Stomach (tissue), 9 donors: ENCODE results near the gene DHCR24. TPM values are rescaled to one million over a fixed set of nuclear protein-coding genes. Genes with fewer than 3 reads are reported as not detected.

ENCODE experiments used
- DNase-seq, 2 donors: peaks; one replicate each; pipeline versions ENCODE4 v3.0.0 to v3.0.0-alpha.2; 2013 to 2019
- H3K27ac ChIP-seq, 5 donors: fragments of 200-600 bp in 4 of 5; sonication (generic) in 4 of 5; one replicate each; pipeline ENCODE4 v1.5.1; 2013 to 2019; ENCODE audit warnings: mild to moderate bottlenecking in 1 of 5, moderate library complexity in 1 of 5
- H3K27me3 ChIP-seq, 3 donors: fragments of 200-600 bp; sonication (generic); one replicate each; pipeline ENCODE4 v1.5.1; 2017 to 2019; ENCODE audit warnings: mixed run types in 1 of 3
- H3K36me3 ChIP-seq, 4 donors: fragments of 200-600 bp; sonication (generic); 1 replicate in 3 of 4; 2 replicates in 1 of 4; pipeline ENCODE4 v1.5.1; 2016 to 2019
- H3K4me1 ChIP-seq, 4 donors: fragments of 200-600 bp; sonication (generic); one replicate each; pipeline ENCODE4 v1.5.1; 2016 to 2019
- H3K4me3 ChIP-seq, 4 donors: fragments of 200-600 bp; sonication (generic) in 3 of 4; one replicate each; pipeline ENCODE4 v1.5.1; 2016 to 2019; ENCODE audit warnings: mild to moderate bottlenecking in 1 of 4
- H3K9me3 ChIP-seq, 4 donors: fragments of 200-600 bp; sonication (generic); one replicate each; pipeline ENCODE4 v1.5.1; 2016 to 2019
- CTCF ChIP-seq, 7 experiments: fragments of 450-650 bp in 4 of 7; fragments of 200-600 bp in 3 of 7; sonication (generic) in 3 of 7; IDR thresholded peaks; one replicate each; pipeline ENCODE4 v1.5.1; 2016 to 2019; ENCODE audit warnings: antibody characterized with exemption in 7 of 7, control low read depth in 2 of 7, mild to moderate bottlenecking in 1 of 7
- EP300 ChIP-seq: sonication (generic); formaldehyde crosslinking; IDR thresholded peaks from one replicate; pipeline ENCODE4 v1.6.1; 2017; ENCODE audit warnings: antibody characterized with exemption
- POLR2A ChIP-seq, 4 donors: fragments of 450-650 bp; IDR thresholded peaks; one replicate each; pipeline ENCODE4 v1.6.1; 2016; ENCODE audit warnings: antibody characterized with exemption in 4 of 4, control low read depth in 2 of 4, mild to moderate bottlenecking in 1 of 4, moderate library complexity in 1 of 4
- POLR2AphosphoS5 ChIP-seq, 3 donors: sonication (generic); formaldehyde crosslinking; IDR thresholded peaks; one replicate each; pipeline ENCODE4 v1.6.1; 2016; ENCODE audit warnings: antibody characterized with exemption in 3 of 3
- WGBS, 5 donors: extraction: QIAGEN DNeasy Blood & Tissue Kit in 3 of 5; methylation state at CpG; one replicate each; pipeline versions ENCODE4 v1.1.5 to v1.1.7; 2013 to 2018; 5-methylcytosine and 5-hydroxymethylcytosine counted together
- intact Hi-C: fragments of 100-400 bp; cut with DNase I; formaldehyde crosslinking; loops from one replicate; pipeline ENCODE4 v1.15.1; 2023; ENCODE audit warnings: low total_unique reads
- polyA plus RNA-seq, 3 donors: library from polyadenylated mRNA; stranded (reverse); fragments of 200-250 nt; gene quantifications; one replicate each; pipeline ENCODE4 v1.2.3, GENCODE V29; 2013
- total RNA-seq, 5 donors: library from RNA; depleted of rRNA; stranded (reverse); fragments of >200 nt; gene quantifications; one replicate each; pipeline versions ENCODE4 v1.1.0 to v1.2.3, GENCODE V29; 2014 to 2016
- donor health status: healthy with polysubstance abuse.
- donor health status: Bipolar disorder and iron deficiency.
- donor health status: healthy.

The DHCR24 gene
- total and polyA plus RNA-seq, 8 donors = 20.0 to 347 (median 69.0) TPM

DNA sequence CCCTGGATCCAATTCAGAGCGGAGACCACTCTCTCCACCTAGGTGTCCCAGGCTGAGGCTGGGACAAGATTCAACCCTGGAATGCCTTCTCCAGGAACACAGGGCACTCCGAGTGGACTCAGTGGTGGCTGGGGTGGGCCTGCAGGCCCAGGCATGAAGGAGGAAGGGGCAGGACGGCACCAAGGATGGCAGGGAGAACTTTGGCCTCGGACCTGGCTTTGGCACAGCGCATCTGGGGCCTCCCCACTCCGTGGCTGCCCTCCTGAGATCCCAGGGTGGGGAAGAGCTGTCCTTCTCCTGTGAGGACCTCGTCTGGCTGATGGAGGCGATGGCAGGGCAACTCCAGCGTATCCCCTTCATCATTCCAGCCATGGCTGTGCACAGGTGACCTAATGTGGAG lies 35.6 kb downstream of the DHCR24 start:
- Histone ChIP-seq H3K36me3 (peaks cover 40 to 79% (median 78%) of the 10 kb centered on the region in 4 donors), H3K27ac (peak overlapping the region in 2 of 5 donors; percentile 17 to 38), H3K27me3 (no peaks in the 10 kb centered on the region), H3K4me1 (peaks cover 3 to 13% (median 5%) of the 10 kb centered on the region in 4 donors), H3K9me3 (no peaks in the 10 kb centered on the region), H3K4me3 (no peak overlapping the region)
- WGBS, 5 donors = 92 to 96% (median 95%) methylated on average over 6 to 9 of the region's 9 CpGs
- intact Hi-C loops = no loop called here
- no peak for TF ChIP-seq POLR2A (IDR thresholded peaks at IDR 0.05)
- no peak for TF ChIP-seq POLR2AphosphoS5 (IDR thresholded peaks at IDR 0.05)
- TF ChIP-seq CTCF (IDR thresholded peaks at IDR 0.05) = no peak
- TF ChIP-seq EP300 = no peak
- DNase-seq = no peak

DNA sequence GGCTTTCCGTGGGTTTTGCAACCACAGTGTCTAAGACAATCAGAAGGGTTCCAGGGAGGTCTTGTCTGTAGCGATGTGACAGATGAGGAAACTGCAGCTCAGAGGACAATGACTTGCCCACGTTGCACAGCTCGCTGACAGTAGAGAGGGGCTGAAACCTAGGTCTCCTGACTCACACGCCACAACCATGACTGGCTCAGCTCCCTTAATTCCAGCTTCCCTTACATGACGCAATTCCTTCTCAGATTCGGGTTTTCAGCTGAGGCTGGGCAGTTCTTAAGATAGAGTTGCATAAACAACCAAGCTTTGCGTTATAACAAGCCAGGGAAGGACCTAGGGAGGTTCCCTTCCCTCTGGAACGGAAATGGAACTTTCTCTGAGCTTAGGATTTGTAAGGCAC lies 36.3 kb downstream of the DHCR24 start:
- H3K27me3 ChIP-seq = no peaks in the 10 kb centered on the region
- 74 to 89% (median 84%) methylated on average over 9 of the region's 9 CpGs for WGBS, 5 donors
- TF ChIP-seq POLR2AphosphoS5 (IDR thresholded peaks at IDR 0.05) = peak in 1 of 3 donors; percentile 35
- TF ChIP-seq POLR2A (IDR thresholded peaks at IDR 0.05) = no peak
- DNase-seq = no peak
- peak overlapping the region in 2 of 5 donors; percentile 34 to 38 for H3K27ac ChIP-seq
- peaks cover 0 to 13% (median 4%) of the 10 kb centered on the region in 4 donors for H3K4me1 ChIP-seq
- no peaks in the 10 kb centered on the region for H3K9me3 ChIP-seq
- intact Hi-C loops = no loop called here
- H3K36me3 ChIP-seq = peaks cover 35 to 73% (median 72%) of the 10 kb centered on the region in 4 donors
- no peak overlapping the region for H3K4me3 ChIP-seq

DNA sequence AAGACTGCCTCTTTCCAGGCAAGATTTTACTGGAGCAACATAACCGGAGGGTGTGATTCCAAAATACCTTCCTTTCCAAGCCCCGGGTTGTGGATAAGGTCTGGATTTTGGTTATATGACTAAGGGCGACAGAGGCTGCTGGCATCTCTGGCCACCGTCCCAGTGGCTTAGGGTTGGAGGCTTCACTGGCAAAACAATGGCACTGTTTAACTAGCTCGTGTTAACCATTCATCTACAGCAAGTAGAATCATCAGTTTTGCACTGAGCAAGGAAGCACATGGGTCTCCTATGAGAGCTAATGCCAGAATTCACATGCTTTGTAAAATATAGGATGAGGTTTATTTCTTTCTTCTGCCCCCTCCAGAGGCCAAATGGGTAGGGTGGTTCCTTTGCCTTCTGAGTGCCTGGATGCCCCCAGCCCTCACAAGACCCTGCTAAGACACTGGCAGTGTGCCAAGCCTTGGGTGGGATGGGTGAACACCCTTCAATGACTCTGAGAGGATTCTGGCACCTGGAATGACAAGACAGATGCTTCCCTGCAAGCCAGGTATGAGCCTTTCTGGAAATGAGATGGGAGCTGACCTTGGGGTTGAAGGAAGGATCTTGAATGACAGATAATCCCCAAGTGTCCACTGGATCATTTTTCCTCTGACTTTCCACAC lies 36.8 kb downstream of the DHCR24 start:
- peaks cover 35 to 69% (median 68%) of the 10 kb centered on the region in 4 donors for H3K36me3 ChIP-seq
- intact Hi-C loops = no loop called here
- peak overlapping the region in 2 of 5 donors; percentile 31 to 34 for H3K27ac ChIP-seq
- 64 to 87% (median 74%) methylated on average over 5 of the region's 5 CpGs for WGBS, 5 donors
- peaks cover 0 to 13% (median 4%) of the 10 kb centered on the region in 4 donors for H3K4me1 ChIP-seq
- no peaks in the 10 kb centered on the region for H3K9me3 ChIP-seq
- TF ChIP-seq CTCF (IDR thresholded peaks at IDR 0.05) = no peak
- TF ChIP-seq POLR2AphosphoS5 (IDR thresholded peaks at IDR 0.05) = no peak
- no peak for TF ChIP-seq EP300
- no peak for TF ChIP-seq POLR2A (IDR thresholded peaks at IDR 0.05)
- DNase-seq = no peak
- no peak overlapping the region for H3K4me3 ChIP-seq
- no peaks in the 10 kb centered on the region for H3K27me3 ChIP-seq

DNA sequence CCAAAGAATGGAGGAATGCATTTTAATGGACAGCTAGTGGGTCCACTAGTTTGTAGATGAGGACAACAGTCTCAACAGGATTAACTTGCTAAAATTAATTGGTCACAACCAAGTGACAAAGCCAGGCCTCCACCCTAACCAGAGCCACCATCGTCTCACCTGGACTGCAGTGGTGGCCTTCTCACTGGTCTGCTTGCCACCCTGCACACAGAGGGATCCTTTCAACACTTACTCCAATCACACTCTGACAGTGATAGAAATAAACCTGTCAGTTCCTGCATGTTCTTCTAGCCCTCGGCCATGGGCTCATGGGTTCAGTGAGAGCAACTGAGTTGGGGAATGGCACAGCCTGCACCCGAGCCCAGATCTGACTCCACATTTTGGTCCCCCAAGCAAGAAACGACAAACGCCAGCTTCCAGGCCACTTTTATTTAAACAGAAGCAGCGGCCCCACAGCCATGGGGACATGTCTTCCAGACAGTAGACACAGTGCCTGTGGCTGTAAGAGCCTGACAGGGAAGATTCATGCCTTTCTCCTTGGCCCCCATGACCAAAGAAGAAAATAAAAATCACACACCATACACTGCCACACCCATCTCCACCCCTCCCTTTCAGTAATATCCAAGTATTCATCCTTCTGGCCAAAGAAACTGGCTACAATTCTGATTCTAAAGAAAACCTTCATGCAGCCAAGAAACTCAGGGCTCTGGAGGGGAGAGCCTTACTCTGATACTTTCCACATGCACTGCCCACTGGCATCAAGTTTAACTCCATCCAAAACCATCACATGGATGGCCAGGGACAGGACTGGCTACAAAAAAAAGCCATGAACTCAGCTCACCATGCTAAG lies 37.6 kb downstream of the DHCR24 start:
- Histone ChIP-seq H3K4me1 (peaks cover 0 to 13% (median 4%) of the 10 kb centered on the region in 4 donors), H3K27ac (peak overlapping the region in 1 of 5 donors; percentile 34), H3K4me3 (no peak overlapping the region), H3K9me3 (no peaks in the 10 kb centered on the region), H3K36me3 (peaks cover 35 to 64% (median 63%) of the 10 kb centered on the region in 4 donors), H3K27me3 (no peaks in the 10 kb centered on the region)
- DNase-seq = no peak
- intact Hi-C loops = no loop called here
- no peak for TF ChIP-seq POLR2A (IDR thresholded peaks at IDR 0.05)
- TF ChIP-seq EP300 = no peak
- TF ChIP-seq CTCF (IDR thresholded peaks at IDR 0.05) = no peak
- no peak for TF ChIP-seq POLR2AphosphoS5 (IDR thresholded peaks at IDR 0.05)
- 84 to 97% (median 95%) methylated on average over 6 of the region's 6 CpGs for WGBS, 5 donors
